Fibroblast of the aortic adventitia (primary cell): ENCODE data around the gene SLC35G2. TPM values are rescaled to one million over a fixed set of nuclear protein-coding genes. Genes with fewer than 3 reads are reported as not detected.

Experiments
- DNase-seq: peaks from one replicate; pipeline ENCODE4 v3.0.0-alpha.2; 2010; ENCODE audit warnings: low read depth
- H3K4me3 ChIP-seq: 2 replicates; pipeline ENCODE4 v1.5.1; 2011; ENCODE audit warnings: low read depth, mild to moderate bottlenecking, control low read depth, low read length, moderate library complexity
- total RNA-seq: library from RNA; depleted of rRNA; stranded (reverse); fragments of >200 nt; gene quantifications from 2 replicates; pipeline ENCODE4 v1.2.3, GENCODE V29; 2012; ENCODE audit warnings: low replicate concordance
- TF ChIP-seq, protein P1 (sequence below): IDR thresholded peaks from 2 replicates; pipeline ENCODE4 v1.5.1; 2011; ENCODE audit warnings: mild to moderate bottlenecking, low read length, control low read depth, inconsistent platforms; ENCODE audit not compliant: insufficient read depth

The SLC35G2 gene
- total RNA-seq, 1 donor: 14.0 TPM

GRCh38 chr3:136835089-136835812 is 16.3 kb downstream of the SLC35G2 start:
- H3K4me3 ChIP-seq: no peak overlapping the region
- DNase-seq: no peak
- TF ChIP-seq, protein P1, sequence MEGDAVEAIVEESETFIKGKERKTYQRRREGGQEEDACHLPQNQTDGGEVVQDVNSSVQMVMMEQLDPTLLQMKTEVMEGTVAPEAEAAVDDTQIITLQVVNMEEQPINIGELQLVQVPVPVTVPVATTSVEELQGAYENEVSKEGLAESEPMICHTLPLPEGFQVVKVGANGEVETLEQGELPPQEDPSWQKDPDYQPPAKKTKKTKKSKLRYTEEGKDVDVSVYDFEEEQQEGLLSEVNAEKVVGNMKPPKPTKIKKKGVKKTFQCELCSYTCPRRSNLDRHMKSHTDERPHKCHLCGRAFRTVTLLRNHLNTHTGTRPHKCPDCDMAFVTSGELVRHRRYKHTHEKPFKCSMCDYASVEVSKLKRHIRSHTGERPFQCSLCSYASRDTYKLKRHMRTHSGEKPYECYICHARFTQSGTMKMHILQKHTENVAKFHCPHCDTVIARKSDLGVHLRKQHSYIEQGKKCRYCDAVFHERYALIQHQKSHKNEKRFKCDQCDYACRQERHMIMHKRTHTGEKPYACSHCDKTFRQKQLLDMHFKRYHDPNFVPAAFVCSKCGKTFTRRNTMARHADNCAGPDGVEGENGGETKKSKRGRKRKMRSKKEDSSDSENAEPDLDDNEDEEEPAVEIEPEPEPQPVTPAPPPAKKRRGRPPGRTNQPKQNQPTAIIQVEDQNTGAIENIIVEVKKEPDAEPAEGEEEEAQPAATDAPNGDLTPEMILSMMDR: no peak

- TF ChIP-seq, protein P1: no peak
- peak; percentile 50 for DNase-seq
Measured at GRCh38 chr3:136835813-136836510, 17.0 kb downstream of the SLC35G2 start.

GRCh38 chr3:136836511-136837156 is 17.7 kb downstream of the SLC35G2 start:
- TF ChIP-seq, protein P1: no peak
- H3K4me3 ChIP-seq: no peak overlapping the region
- no peak for DNase-seq

More at GRCh38 chr3:136835813-136836510, 17.0 kb downstream of the SLC35G2 start:
- no peak overlapping the region for H3K4me3 ChIP-seq

GRCh38 chr3:136838641-136839555 is 20.0 kb downstream of the SLC35G2 start:
- H3K4me3 ChIP-seq: no peak overlapping the region
- peak; percentile 58 for DNase-seq
- TF ChIP-seq, protein P1: no peak

- H3K4me3 ChIP-seq: no peak overlapping the region
- TF ChIP-seq, protein P1: no peak
- no peak for DNase-seq
Measured at GRCh38 chr3:136839556-136839931, 20.6 kb downstream of the SLC35G2 start.

DNA sequence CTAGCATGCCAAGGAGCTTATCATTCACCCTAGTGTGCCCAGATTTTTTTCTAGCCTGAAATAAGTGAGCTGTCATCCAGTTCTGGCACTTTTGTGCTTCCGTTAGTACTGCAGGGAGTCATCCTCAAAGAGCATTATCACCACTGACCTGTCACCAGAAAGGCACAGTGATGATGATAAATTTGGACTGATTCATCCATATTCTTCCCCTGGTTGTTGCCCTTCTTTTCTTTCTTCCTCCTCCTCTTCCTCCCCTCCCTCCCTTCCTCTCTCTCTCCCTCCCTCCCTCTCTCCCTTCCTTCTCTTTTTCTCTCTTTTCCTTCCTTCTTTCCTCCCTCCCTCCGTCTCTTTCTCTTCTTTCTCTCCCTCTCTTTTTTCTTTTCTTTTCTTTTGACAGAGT is 21.3 kb downstream of the SLC35G2 start:
- TF ChIP-seq, protein P1: no peak
- DNase-seq: no peak
- no peak overlapping the region for H3K4me3 ChIP-seq
